A549 (cell line): Measurements from ENCODE around the gene AFG1L.

Experiments used
- CBX2 ChIP-seq: fragments of 200-600 bp; sonication (generic); IDR thresholded peaks from 2 replicates; pipeline ENCODE4 v1.6.1; 2016; ENCODE audit warnings: low read depth, mild to moderate bottlenecking, borderline replicate concordance
- CTCF ChIP-seq: fragments of >200 bp; sonication (Bioruptor Twin); formaldehyde crosslinking; IDR thresholded peaks from 3 replicates; pipeline ENCODE4 v1.5.1; 2016
- HOXA7 ChIP-seq: fragments of 250-450 bp; sonication (Bioruptor Pico); IDR thresholded peaks from 2 replicates; pipeline ENCODE4 v1.5.0; 2020; ENCODE audit warnings: mild to moderate bottlenecking, moderate library complexity
- JUN ChIP-seq, 2 experiments: fragments of >200 bp; sonication (Bioruptor Twin); formaldehyde crosslinking; IDR thresholded peaks; 2 replicates in 1 of 2; 3 replicates in 1 of 2; pipeline ENCODE4 v1.6.1; 2016 to 2017
- JUNB ChIP-seq: fragments of >200 bp; sonication (Bioruptor Twin); formaldehyde crosslinking; IDR thresholded peaks from 2 replicates; pipeline ENCODE4 v1.6.1; 2016
- POLR2A ChIP-seq: IDR thresholded peaks from 2 replicates; pipeline ENCODE4 v1.6.1; 2012; ENCODE audit warnings: mild to moderate bottlenecking, low read length
- POLR2AphosphoS2 ChIP-seq: conservative IDR thresholded peaks from 2 replicates; pipeline ENCODE4 v1.6.1; 2012; ENCODE audit warnings: low read length, improper control_type of control experiment, inconsistent platforms
- REST ChIP-seq: fragments of 200-600 bp; sonication (generic); IDR thresholded peaks from 2 replicates; pipeline ENCODE4 v1.6.1; 2016; ENCODE audit warnings: antibody characterized with exemption, mild to moderate bottlenecking, moderate library complexity
- TP53 ChIP-seq: fragments of 250-450 bp; sonication (Bioruptor Pico); IDR thresholded peaks from 2 replicates; pipeline ENCODE4 v1.5.0; 2021; ENCODE audit warnings: mild to moderate bottlenecking, moderate library complexity
- ZNF302 ChIP-seq: fragments of 250-450 bp; sonication (Bioruptor Pico); IDR thresholded peaks from 2 replicates; pipeline ENCODE4 v1.9.0; 2021; ENCODE audit warnings: inconsistent platforms, mild to moderate bottlenecking, moderate library complexity

- no peak for TF ChIP-seq POLR2A
- no peak for TF ChIP-seq TP53
- no peak for TF ChIP-seq JUN (IDR thresholded peaks at IDR 0.05)
- no peak for TF ChIP-seq JUNB
- no peak for TF ChIP-seq CTCF
- no peak for TF ChIP-seq REST
- no peak for TF ChIP-seq CBX2
- TF ChIP-seq ZNF302 (CRISPR knock-in tag): no peak
- TF ChIP-seq POLR2AphosphoS2: no peak
- TF ChIP-seq HOXA7 (CRISPR knock-in tag): no peak
Observed at GRCh38 chr6:108521616-108522107, 226.8 kb downstream of the AFG1L start.
